Measurements from ENCODE around the gene NCF4.

Gene NCF4

DNA sequence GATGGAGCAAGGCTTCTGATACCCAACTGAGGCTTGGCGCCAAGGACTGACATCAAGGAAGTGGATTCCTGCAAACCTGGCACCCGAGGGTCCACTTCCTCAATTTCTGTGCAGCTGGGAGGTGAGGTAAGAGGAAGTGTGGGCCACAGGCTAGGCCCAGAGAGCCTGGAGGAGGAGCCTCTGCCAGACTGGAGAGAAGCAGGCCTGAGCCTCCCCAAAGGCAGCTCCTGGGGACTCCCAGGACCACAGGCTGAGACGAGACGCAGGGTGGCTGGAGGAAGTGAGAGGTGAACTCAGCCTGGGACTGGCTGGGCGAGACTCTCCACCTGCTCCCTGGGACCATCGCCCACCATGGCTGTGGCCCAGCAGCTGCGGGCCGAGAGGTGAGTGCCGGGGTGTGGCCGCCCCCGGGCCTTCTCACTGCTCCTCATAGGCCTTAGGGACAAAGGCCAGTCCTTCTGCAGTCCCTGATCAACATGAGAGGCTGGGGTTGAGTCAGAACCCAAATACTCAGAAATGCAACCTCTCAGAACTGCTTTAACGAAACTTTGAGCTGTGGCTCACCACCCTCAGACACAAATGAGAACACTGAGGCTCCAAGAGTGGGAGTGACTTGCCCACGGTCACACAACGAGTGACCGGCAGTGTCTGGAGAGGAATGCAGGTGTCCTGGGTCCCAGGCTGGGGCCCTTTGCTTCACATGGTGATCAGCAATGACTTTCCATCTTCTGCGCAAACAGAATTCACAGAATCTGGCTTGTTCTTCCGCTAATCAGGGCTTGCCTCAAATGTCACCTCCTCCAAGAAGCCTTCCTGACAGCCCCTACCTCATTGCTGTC, at the start of gene NCF4:
NCF4 (plus strand) TSS at position 186 of the 839 bp plus-strand sequence; CDS start at position 352, 166 bp downstream.
- no peak for DNase-seq (ENCODE audit: low spot score)

DNA sequence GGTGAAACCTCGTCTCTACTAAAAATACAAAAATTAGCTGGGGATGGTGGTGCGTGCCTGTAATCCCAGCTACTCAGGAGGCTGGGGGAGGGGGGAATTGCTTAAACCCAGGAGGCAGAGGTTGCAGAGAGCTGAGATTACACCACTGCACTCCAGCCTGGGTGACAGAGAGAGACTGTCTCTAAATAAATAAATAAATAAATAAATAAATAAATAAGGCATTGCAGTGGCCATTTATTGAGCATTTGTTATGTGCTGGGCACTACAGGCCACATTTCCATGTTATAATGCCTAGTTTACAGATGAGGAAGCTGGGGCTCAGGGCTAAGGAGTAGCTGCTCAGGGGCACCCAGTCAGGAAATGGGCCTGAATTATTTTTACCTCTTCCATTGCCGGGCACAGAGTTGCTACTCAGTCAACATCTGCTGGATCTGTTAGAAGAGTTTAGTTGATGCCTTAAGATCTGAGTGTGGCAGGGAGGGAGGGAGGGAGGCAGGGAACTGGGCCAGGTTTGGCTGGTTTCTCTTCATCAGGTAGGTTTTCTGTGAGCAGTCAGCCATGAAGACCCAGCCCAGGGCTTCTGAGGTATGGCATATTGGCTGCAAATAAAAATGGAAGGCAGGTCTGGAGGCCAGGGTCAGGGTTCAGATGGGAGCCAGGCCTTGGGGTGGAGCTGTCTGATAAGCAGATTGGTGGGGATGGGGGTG, 49.6 kb upstream of the NCF4 start:
- no peak for DNase-seq (ENCODE audit: low spot score)

DNA sequence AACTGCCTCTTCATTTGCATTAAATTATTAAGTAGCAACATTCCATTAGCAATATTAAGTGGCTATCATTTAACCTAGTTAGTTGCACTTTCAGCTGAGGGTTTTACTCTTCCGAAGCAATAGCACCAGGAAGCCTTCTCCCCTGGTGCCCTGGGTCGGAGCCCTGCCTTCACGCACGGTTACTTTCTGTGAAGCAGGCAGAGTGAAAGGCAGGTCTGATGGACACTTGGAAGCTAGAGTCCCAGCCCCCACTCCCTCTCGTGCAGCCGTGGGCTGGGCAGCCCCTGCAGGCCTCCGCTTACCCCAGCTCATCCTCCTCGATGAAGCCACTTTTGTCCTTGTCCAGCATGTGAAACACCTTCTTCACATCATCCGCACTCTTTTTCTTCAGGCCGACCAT, 46.0 kb upstream of the NCF4 start:
- no peak for DNase-seq (ENCODE audit: low spot score)

DNA sequence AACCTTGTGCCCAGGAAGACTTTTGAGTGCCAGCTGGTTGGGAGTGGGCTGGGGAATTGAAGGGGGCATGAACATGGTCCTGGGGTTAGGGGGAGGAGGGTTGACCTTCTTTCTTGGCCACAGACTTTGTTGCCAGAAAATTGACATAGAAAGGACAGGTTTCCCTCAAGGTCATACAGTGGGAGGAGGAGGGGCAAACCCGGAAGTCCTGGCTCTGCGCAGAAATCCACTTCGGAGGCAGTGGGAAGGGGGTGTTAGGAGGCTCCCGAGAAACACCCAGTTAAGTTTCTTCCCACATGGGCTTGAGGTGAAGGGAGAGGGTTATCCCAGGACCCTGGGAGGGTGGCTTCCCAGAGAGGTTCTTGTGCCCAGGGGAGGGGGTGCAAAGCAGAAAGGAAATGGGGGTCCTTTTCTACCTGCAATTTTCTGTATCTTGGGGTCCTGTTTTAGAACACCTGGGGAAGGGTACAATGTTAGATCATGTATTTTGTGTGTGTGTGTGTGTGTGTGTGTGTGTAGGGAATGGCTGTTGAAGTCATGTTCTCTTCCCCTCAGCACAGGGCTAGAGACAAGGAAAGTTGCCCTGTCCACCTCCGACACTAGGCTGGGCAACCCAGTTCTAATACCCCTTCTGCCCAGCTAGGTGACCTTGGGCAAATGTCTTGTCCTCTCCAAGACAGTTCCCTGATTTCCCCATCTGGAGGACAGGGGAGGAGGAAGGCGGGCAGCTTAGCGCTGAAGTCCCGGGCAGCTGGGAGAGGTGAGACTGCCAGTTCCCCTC, 45.1 kb upstream of the NCF4 start:
- DNase-seq (ENCODE audit: low spot score): no peak

DNA sequence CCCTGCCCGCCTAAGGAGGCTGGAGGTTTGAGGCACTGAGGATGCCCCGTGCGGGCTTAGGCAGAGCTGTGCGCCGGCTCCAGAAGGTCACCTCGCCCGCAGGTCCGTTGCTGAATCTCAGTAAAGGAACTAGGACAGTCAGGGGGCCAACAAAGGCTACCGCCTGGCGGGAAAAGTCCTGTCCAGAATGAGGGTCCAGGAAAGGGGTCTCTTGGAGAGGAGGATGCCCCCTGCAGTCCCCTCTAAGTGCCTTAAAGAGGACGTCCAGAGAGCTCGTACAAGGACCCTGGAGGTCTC, 44.5 kb upstream of the NCF4 start:
- DNase-seq (ENCODE audit: low spot score): no peak

DNA sequence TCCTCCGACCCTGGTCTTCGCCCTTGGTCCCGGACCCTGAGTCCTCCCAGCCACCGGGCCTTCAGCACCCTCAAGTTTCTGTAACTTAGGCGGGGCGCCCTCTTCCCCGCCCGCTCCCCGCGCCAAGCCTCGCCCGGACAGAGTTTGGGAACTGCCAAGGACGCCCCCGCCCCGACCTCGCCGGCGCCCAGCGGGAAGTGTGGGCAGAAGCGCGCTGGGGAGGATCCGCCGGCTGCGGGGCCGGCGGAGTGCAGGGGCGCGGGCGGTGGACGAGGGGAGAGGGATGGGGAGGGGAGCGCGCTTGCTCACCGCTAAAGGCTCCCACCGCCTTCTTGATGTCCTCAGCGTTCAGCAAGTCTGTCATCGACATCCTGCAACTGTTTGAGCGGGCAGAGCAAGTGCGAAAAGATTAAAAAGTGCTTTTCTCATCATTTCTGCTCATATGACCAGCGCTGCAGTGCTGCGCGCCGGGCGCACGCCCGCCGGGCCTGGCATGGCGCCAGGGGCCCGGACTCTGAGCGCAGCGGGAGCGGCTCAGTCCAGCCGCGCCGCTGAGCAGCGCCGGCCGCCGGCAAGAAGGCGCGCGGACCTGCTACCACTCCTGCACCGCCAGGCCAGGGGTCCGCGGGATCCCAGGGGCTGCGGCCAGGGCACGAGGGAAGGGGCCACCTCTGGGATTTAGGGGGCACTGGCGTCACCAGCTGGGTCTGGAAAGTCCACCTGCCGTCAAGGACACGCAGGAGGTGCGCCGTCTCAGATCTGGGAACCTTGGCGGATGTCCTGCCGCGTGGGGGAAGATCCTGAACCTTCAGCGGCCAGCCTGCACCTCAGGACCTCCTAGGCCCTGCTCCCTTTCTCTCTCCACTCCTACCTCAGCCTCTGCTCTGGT, 43.9 kb upstream of the NCF4 start, which contains the start of gene PVALB:
PVALB (minus strand) TSS at position 400 of the 889 bp plus-strand sequence; CDS start at position 370, 30 bp downstream.
- DNase-seq (ENCODE audit: low spot score): no peak

DNA sequence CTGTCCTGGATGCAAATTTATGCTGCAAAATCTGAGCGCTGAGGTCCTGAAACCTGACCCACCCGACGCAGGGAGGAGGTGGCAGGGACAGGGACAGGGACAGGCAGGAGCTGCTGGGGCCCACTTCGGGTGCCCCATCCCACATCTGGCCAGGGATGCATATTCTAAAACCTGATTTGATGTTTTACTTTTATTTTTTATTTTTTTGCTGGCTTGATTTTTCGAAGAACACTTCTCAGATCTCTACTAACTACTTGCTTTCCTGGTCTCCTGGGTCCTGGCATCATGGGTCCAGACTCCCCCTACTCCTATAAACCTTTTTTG, 43.3 kb upstream of the NCF4 start:
- no peak for DNase-seq (ENCODE audit: low spot score)

DNA sequence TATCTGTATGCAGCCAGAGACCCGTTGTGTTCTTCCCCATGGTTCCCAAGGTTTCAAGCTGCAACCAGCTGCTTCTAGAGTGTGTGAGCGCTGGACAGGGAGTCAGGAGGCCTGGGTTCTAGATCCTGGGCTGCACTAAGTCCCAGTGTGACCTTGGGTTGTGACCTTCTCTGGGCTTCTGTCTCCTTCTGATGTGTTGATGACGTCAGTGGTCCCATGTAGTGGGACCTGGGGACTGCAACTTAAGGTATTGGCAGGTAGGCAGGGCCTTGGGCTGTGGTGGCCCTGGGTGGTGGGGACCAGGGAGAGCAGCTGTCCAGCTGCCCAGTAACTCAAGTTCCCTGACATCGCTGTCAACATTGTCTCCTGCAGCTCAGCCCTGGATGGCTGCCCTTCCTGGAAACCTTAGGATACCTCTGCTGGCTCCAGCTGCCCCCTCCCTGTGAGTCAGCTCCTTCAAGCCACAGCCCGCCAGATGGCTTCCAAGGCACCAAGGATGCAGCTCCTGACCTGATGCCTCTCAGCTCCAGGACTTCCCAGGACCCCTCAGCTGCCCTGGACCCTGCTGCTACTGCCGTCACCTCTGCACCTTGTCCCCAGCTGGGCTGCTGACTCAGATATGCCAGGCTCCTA, 42.7 kb upstream of the NCF4 start:
- no peak for DNase-seq (ENCODE audit: low spot score)

DNA sequence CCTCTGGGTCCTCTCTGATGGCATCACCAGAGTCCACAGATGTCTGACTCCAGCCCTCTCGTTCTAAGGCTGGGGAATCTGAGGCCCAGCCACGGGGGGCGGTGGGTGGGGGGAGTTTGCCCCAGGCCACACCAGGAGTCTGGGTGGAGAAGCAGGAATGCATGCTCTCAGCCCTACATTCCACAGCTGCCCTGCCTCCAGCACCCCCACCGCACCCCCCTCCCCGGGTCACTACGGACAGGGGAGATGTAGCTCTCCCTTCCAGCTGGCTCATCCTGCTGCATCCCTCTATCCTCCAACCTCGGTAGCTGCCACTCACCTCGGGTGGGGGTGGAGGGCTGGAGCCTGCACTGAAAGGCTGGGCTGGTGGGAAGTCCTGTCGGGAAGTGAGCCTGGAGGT, 41.7 kb upstream of the NCF4 start:
- DNase-seq (ENCODE audit: low spot score): no peak

DNA sequence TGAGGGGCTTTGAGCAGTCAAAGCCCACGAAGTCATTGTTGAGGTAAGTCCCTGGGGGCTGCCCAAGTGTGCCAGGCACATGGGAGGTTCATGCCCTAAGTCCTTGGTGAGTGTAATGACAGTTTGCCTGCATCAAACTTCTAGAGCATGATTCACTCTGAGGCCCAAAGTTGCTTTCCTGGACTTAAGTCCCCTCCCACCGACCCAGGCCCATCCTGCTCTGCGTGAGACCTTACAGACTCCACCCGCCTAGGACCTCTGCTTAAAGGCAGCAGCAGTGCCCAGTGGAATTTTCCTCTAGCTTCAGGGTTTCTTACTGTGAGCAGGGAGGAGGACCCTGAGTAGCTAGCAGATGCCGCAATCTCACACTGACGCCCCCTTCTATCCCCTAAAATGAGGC, 38.2 kb upstream of the NCF4 start:
- DNase-seq (ENCODE audit: low spot score): no peak

DNA sequence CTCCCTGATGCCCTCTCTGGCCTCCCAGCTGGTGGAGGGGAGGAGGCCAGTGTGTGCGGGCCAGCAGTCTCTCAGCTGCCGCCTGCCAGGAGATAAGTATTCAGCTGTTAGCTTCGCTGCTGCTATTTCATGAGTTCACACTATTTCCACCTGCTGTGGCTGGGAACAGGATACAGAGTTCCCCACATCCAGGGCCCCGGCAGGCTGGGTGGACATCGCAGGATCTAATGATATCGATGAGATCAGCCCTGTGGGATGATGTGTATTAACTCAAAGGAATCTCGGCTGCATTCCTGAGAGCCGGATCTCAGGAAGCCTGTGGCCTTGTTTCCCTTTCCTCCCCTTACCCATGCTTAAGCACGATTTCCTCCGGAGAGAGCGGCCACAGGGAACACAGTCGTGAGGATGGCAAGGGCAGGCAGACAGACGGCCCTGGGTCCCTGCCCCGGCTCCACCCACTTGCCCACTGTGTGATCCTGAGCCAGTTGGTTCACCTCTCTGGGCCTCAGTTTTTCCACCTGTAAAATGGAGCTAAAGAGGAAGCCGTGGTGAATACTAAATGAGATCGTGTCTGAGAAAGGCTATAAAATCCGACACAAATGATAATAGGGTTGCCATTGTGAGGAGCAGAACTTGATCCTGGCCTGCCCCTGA, 37.5 kb upstream of the NCF4 start:
- DNase-seq (ENCODE audit: low spot score): no peak

DNA sequence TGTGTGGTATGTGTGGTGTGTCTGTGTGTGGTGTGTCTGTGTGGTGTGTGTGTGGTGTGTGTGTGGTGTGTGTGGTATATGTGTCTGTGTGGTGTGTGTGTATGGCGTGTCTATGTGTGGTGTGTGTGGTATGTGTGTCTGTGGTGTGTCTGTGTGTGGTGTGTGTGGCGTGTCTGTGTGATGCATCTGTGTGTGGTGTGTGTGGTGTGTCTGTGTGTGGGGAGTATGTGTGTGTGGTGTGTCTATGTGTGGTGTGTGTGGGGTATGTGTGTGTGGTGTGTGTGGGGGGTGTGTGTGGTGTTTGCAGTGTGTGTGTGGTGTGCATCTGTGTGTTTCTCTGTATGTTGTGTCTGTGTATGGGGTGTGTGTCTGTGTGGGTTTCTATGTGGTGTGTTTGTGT, 36.2 kb upstream of the NCF4 start:
- no peak for DNase-seq (ENCODE audit: low spot score)

DNA sequence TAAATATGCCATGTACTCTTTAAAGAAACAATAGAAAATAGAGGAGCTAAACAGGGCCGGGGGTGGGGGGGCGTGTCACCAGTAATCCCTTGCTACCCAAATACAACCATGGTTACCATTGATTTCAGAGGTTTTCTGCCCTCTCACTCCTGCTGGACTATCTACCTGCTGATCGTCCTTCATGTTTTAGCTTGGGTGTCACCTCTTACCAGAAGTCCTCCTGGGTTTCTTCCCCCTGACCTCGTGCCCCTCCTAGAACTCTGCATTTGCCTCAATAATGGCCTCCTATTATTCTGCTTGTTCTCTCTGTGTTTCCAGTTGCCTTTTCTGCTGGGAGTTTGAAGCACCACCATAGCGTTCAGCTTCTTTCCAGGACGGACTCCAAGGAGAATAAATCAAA, 34.5 kb upstream of the NCF4 start:
- no peak for DNase-seq (ENCODE audit: low spot score)

DNA sequence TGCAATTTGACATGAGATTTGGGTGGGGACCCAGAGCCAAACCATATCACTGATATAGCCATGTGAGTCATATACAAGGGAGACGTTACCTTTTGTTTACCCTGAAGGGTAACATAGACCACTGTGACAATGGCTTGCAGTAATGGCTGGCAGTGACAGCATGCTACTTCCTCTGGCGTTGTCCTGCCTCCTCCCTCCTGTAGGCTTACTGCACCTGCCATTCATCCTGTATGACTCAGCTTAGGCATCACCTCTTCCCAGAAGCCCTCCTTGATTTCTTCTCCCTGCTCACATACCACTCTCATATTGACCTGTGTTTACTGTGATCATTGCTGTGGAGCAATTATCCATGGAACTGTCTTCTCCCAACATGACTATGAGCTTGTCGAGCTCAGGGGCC, 32.0 kb upstream of the NCF4 start:
- no peak for DNase-seq (ENCODE audit: low spot score)

DNA sequence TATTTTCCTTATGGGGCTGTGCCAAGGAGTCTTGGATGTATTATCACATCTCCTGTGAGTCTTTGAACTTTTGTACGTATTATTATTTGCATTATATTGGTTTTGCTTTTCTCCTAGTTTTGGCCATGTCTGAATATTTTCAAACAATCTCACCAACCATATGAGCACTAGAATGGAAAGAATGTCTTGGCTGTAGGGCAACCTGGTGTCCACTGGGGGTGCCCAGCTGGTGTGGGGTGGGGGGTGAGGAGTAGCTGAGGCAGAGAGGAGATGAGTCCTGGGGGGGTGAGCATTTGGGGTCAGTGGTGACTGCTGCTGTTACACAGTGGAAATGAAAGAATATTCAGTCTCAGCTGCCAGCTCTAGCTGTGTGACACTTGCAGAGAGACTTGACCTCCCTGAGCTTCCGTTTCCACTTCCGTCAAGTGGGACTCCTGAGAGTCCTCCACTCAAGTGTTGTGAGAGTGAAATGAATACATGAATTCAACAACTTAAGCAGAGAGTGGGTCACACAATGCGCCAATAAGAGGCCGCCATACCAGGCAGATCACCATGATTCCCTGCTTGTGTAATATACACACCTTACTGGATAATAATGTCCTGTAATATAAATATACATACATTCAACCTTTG, 31.3 kb upstream of the NCF4 start:
- DNase-seq (ENCODE audit: low spot score): no peak

DNA sequence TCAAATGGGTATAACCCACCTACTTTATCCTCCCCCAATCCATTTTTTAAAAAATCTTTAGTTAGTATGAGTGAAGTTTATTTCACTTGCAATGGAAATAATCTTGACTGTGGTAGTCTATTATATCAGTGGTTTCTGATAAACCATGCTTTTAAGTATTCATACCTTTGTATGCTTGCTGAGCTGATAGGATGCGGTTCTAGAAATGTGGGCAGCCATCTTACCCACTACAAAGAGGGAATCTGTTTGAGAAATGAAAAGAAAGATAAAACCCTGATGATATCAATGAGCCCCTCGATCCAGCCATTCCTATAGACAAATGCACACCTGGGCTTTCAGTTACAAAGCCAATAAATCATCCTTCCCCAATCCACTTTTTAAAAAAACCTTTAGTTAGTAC, 30.2 kb upstream of the NCF4 start:
- DNase-seq (ENCODE audit: low spot score): no peak

DNA sequence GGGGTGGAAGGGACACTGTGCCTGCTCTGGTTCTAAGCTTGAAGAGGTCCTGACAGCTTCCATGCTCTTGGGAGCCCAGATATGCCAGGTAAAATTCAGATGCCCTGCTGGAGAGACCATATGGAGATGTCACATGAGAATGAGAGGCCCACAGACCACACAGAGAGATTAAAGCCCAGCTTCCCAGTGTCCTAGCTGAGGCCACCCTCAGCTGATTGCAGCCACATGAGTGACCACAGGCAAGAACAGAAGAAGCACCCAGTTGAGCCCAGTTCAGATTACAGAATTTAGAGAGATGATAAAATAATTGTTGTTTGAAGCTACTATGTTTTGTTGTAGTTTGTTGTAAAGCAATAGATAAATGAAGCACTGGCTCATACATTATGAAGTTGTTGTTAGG, 29.6 kb upstream of the NCF4 start:
- DNase-seq (ENCODE audit: low spot score): no peak

DNA sequence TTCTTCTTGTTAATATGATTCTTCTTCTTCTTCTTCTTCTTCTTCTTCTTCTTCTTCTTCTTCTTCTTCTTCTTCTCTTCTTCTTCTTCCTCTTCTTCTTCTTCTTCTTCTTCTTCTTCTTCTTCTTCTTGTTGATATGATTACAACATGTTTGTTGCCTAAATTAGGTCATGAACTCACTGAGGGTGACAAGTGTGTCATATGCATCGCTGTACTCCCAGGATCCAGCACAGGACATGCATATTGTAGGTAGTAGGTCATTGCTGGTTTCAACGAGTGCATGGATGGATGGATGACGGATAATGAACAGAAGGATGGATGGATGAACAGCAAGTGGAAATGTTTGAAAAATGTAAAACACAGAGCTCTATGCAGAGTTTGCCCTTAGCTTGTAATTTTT, 29.1 kb upstream of the NCF4 start:
- no peak for DNase-seq (ENCODE audit: low spot score)

DNA sequence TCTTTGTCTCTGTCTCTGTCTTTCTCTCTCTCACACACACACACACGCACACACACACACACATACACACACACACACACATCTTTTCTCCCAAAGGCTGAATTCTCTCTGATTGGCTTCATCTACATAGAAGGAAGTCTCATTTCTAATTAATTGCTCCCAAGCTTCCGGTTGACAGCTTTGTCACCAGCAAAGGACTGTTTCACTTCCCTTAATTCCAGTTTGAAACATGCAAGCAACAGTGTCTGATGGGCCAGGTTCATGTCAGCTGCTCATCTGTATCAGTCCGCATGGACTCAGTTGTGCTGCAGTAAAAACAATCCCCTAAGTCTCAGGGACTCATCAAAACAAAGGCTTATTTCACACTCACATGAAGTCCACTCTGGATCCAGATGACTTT, 27.7 kb upstream of the NCF4 start:
- no peak for DNase-seq (ENCODE audit: low spot score)

DNA sequence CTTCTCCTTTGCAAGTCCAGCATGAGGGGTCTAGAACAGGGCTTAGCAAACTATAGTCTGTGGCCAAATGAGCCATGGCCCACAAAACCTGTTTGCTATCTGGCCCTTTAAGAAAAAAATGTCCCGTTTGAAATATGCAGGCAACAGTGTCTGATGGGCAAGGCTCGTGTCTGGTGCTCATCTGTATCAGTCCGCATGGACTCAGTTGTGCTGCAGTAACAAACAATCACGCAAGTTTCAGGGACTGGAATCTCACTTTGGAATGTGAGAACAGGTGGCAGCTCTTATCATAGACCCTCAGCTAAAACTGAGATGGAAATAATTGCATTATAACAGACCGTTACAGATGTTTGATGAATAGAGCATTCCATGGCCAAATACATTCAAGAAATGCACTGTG, 24.9 kb upstream of the NCF4 start:
- no peak for DNase-seq (ENCODE audit: low spot score)
